Urothelium cell line (cell line): Measurements from ENCODE around the gene PLEKHG4B.
"Not testable (repeated sequence)": the region's sequence is repeated elsewhere in the genome, so short reads cannot be mapped to it uniquely, and the experiment has no call there.

ENCODE experiments used
- DNase-seq: peaks from one replicate; pipeline ENCODE4 v3.0.0; 2011; ENCODE audit warnings: low spot score, mixed read lengths
- FAIRE-seq: peaks from 2 replicates; lab custom pipeline; 2011; peaks lifted over from hg19 to GRCh38; lab: Jason Lieb, UNC

The PLEKHG4B gene

GRCh38 chr5:196350-196749, 104.4 kb downstream of the PLEKHG4B start:
- FAIRE-seq (no peak), DNase-seq (no peak)

DNA sequence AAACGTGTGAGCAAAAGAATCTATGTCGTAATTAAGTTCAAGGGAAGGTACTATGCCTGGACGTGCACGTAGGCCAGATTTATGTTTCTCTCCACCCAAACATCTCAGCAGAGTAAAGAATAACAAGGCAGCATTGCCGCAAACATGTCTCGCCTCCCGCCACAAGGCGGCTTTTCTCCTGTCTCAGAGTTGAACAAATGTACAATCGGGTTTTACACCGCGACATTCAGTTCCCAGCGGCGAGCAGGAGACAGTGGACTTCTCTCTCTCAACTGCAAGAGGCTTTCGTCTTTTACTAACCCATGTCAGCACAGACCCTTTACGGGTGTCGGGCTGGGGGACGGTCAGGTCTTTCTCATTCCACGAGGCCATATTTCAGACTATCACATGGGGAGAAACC, 105.1 kb downstream of the PLEKHG4B start:
- FAIRE-seq, DNase-seq: not testable (repeated sequence)

GRCh38 chr5:197892-198489, 106.0 kb downstream of the PLEKHG4B start:
- DNase-seq (no peak), FAIRE-seq (no peak)

- FAIRE-seq (no peak), DNase-seq (no peak)
These were observed 106.7 kb downstream of the PLEKHG4B start for GRCh38 chr5:198516-199196.

DNA sequence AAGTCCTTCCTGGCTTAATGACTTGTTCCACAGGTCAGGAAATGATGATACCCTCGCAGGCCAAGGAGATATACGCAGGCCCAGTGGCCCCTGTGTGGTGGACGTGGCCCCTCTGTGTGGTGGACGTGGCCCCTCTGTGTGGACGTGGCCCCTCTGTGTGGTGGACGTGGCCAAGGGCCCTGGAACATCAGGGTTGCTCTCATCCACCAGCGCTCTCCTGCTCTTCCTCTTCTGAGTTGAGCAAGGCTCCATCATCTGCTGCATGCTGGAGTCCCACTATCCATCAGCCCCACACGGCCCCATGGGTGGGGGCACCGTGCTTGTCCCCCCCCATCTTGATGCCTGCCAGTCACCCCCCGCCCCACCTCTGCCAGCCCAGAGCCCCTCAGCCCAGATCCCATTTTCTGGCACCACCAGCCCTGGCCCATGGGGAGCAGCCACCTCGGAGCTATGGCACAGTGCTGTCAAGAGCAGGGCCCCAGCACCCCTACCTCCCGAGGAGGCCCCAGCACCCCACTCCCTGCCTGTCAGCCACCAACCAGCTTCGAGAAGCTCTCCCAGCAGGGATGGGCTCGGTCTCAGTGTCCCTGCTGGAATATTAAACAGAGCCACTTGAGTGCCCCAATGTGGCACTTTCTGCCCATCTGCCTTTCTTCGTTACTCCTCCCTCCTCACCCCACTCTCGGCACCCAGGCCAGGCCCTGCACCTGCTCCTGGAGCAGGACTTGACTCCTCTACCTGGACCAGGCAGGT, 107.4 kb downstream of the PLEKHG4B start:
- DNase-seq (no peak), FAIRE-seq (peak; percentile 70)

DNA sequence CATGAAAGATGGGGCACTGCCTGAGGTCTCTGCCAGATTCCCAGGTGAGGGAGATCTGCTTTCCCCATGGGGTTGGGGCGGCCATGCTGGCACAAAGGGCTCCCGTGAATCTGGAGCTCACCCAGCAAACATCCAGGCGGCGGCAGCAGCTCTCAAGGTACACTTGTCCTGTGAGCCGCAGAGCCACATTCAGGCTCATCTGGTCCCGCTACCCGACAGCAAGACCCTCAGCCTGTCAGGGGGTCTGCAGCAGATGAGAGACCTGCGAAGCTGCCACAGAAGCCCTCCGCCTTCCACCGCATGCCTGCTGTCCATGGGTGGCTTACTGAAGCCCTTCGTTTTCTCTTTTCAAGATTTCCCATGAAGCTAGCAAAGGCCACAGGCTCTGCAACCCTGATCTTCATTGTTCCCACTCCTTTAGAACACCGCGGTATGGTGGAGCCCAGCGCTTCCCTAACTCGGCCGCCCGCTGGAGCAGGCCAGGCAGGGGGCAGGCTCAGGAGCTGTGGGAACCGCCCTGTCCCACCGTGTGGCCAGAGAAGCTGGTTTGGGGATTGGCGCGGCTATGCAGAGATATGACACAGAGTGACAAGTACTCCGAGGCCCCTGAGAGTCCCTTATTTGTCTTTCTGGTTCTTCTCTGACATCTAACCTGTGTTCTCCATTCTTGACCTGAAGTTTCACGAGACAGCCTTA, 108.1 kb downstream of the PLEKHG4B start:
- FAIRE-seq (no peak), DNase-seq (no peak)

DNA sequence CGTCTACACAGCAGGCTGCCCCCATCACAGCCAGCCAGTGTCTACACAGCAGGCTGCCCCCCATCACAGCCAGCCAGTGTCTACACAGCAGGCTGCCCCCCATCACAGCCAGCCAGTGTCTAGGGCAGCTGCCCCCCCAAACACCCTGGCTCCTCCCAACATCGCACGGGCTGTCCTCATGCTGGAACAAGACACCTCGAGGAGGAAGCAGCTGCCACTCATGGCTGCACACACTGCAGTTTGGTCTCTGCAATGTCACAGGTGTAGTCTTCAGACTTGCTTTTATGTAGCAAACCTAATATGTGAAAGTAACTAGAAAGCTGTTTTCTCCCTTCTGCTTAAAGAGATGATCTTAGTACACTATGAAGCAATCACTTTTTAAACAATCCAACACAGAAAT, 109.0 kb downstream of the PLEKHG4B start:
- FAIRE-seq, result no peak
- DNase-seq, result no peak

GRCh38 chr5:201672-202071, 109.7 kb downstream of the PLEKHG4B start:
- FAIRE-seq, result no peak
- no peak for DNase-seq

DNA sequence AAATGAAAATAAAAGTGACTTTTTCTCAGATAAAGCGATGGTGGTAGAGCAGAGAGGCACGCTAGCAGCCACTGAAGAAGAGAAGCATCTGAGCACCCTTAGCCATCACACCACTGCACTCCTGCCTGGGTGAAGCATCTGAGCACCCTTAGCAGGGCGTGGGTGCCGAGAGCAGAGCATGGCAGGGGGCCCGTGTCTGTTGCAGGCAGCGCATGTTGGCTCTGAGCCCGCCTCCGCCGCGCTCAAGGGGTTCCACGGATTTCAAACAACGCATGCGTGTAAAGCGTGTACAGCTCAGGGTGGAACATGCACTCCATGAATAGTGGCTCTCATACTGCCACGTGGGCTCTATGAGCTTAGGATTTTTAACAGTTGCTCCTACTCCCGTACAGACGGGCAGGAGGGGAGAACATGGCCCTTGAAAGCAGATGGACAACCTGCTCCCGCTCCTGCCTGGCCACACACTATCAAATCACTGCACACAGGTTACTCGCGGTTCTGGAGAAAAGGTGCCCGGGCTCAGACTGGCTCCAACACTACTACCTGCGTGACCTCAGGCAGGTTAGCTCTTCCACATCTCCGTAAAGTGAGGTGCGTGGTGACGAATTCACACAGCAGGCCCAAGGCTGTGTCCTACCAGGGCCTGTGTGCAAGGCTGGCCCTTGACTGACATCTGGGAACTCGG, 111.4 kb downstream of the PLEKHG4B start:
- no peak for FAIRE-seq
- no peak for DNase-seq

DNA sequence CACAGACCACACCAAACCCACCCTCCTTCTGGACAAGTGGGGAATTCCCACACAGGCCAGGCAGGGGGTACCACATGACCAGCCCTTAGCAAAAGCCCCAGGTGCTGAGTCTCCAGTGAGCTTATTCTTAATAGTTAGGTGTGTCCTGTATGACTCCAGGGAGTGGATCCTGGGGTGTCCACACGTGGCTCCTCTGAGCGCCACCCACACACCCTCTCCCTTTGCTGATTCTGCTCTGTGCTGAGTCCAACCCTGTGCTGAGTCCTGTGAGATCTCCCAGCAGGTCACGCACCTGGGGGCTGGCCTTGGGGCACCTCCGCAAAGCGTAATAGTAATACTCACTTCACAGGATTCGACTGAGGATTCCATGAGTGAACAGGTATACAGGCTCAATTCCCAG, 112.0 kb downstream of the PLEKHG4B start:
- DNase-seq (no peak), FAIRE-seq (no peak)

GRCh38 chr5:204462-204861, 112.5 kb downstream of the PLEKHG4B start:
- no peak for FAIRE-seq

GRCh38 chr5:204966-205670, 113.2 kb downstream of the PLEKHG4B start:
- no peak for DNase-seq

More at GRCh38 chr5:204462-204861, 112.5 kb downstream of the PLEKHG4B start:
- DNase-seq, result no peak

DNA sequence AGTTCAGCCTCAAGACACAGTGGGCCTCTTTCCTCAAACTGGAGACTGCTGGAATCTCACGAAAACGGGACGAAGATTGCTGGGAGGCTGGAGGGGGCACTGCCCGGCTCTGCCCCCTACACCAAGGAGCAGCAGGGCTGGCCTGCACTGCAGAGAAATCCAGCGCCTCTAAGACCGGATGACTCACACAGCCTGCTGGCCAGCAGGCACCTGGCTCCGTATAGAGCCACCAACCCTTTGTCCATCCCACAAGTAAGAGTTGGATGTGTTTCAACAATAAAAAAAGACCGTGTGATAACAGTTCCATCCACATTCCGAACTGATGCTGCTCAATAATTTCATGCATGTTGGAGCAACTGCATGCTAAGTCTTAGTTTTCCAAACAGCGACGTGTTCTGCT, 114.4 kb downstream of the PLEKHG4B start:
- DNase-seq (peak; percentile 12), FAIRE-seq (no peak)

More at GRCh38 chr5:204966-205670, 113.2 kb downstream of the PLEKHG4B start:
- no peak for FAIRE-seq

DNA sequence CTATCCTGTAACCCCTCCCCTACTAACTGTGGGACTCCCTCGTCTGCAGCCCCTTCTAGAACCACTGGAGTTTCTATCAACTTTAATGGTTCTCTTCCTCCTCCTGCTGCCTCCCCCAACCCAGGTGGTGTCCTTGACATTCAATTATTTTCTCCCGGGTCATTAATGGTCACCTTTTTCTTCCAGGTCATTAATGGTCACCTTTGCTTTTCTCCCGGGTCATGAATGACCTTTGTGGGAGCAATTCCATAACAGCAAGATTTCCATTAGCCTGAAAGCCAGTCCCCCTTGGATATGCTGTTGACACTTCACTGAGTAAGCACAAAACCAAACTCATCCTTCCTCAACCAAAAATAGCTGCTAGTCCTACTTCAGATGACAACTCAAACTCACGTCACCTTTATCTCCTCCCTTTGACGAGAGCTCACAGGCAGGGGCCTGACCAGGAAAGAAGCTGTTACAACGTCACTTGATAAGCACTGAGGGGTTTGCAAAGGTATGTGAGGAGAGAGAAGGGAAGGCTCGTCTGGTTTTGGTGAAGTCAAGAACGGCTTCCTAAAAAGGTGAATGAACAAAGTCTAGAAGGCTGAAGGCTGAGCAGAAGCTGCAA, 115.1 kb downstream of the PLEKHG4B start:
- no peak for FAIRE-seq
- DNase-seq, result no peak

DNA sequence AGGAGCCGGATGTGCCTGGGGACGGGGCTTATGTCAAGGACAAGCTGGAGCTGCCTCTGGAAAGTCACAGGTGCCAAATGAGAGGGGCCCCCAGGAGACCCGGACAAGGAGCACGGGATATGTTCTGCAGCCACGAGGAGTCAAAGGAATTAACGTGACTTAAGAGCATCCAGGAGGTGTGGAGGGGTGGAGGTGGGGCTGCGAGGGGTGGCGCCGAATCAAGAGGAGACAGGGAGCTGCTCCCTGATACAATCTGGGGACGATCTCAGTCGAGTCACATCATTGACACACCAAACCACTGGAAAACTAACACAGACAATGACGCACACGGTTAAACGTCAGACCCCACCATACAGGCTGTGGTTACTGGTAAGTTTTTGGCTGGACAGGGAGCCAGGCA, 115.6 kb downstream of the PLEKHG4B start:
- DNase-seq (no peak), FAIRE-seq (no peak)

DNA sequence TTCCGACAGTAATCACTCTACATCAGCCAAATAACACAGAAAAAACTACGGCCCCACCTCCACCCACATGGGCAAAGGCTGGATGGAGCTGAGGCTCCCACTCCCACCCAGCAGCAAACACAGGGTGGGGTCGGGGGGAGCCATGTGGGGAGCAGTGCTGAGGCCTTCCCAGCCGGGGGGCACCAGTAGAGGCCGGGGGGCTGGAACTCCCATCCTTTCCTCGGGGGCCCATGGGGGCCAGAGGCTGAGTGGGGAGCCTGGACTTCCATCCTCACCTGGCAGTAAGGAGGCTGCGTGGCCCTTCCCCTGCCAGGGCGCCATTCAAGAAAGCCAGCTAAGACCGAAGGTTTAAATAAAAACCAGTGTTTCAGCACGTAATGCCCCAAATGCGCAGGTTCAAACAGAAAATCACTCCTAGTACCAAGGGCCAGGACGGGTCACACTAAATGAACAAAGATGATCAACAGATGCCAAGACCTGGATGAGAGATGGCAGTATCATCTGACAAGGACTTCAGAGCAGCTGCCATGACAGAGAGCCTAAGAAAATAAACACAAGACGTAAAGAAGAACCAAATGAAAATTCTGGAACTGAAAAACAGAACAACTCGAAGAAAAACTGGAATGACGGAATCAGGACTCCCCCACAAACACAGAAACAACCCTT, 116.6 kb downstream of the PLEKHG4B start:
- no peak for FAIRE-seq
- no peak for DNase-seq

DNA sequence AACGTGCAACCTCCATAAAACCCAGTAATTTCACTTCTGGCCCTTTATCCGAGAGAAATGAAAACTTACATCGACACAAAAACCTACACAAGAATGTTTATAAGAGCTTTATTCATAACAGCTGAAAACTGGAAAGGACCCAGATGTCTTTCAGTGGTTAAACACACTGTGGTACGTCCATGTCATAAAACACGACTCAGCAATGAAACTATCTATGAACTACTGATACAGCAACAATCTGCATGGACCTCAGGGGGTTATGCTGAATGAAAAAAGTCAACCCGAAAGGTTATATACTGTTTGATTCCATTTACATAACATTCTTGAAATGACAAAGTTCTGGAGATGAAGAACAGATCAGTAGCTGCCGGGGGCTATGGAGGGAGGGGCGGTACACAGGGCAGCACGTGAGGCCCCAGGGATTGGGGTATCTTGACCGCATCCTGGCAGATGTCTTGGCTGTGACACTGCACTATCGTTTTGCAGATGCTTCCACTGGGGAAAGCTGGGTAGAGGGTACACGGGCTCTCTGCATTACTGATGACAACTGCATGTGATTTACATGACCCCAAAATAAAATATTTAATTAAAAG, 121.9 kb downstream of the PLEKHG4B start:
- FAIRE-seq (no peak), DNase-seq (no peak)

DNA sequence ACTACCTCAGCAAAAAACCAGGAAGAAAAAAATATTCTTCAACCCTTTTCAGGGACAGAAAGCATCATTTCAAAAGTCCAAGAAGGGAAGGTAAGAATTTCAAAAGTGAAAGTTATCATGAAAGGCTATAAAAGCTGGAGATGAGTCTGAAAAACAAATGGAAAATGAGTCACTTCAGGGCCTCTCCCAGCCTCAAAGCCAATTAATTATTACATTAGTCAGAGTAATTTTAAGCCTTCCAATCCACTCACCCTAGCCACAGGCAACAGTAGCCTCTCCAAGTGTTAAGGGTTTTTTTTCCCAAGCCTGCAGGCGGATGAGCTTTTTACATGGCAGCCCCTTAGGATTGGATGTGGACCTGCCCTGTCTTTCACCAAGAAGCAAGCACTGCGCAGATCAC, 123.3 kb downstream of the PLEKHG4B start:
- DNase-seq, FAIRE-seq: not testable (repeated sequence)

GRCh38 chr5:216076-216475, 124.1 kb downstream of the PLEKHG4B start:
- DNase-seq, FAIRE-seq: not testable (repeated sequence)
